Right lobe of liver (tissue), 6 donors: ENCODE measurements around the gene RBPJL. TPM values are rescaled to one million over a fixed set of nuclear protein-coding genes. Genes with fewer than 3 reads are reported as not detected.

Experiments used
- ATAC-seq, 4 donors: fragments of 200-7000 bp; cut with Tn5 transposase; one replicate each; pipeline ENCODE4 v1.9.1; 2020; ENCODE audit warnings: mild to moderate bottlenecking in 4 of 4, moderate library complexity in 4 of 4
- DNase-seq, 3 donors: peaks; one replicate each; pipeline ENCODE4 v3.0.0-alpha.2; 2020
- H3K27ac ChIP-seq, 3 donors: fragments of 200-600 bp; one replicate each; pipeline ENCODE4 v1.8.0; 2022
- H3K27me3 ChIP-seq, 2 donors: fragments of 200-600 bp; one replicate each; pipeline ENCODE4 v1.8.0; 2022
- H3K36me3 ChIP-seq, 4 donors: fragments of 200-600 bp; sonication (generic) in 1 of 4; one replicate each; pipeline versions ENCODE4 v1.5.1 to v1.8.0; 2017 to 2022; ENCODE audit warnings: control low read depth in 1 of 4
- H3K4me1 ChIP-seq, 4 donors: fragments of 200-600 bp; sonication (generic) in 1 of 4; one replicate each; pipeline versions ENCODE4 v1.5.1 to v1.8.0; 2017 to 2022; ENCODE audit warnings: control low read depth in 1 of 4
- H3K4me3 ChIP-seq, 3 donors: fragments of 200-600 bp; one replicate each; pipeline ENCODE4 v1.8.0; 2022
- H3K9me3 ChIP-seq, 4 donors: fragments of 200-600 bp; sonication (generic) in 1 of 4; one replicate each; pipeline versions ENCODE4 v1.5.1 to v1.8.0; 2017 to 2022; ENCODE audit warnings: control low read depth in 1 of 4
- POLR2A ChIP-seq: fragments of 450-650 bp; IDR thresholded peaks from one replicate; pipeline ENCODE4 v1.6.1; 2017; ENCODE audit warnings: antibody characterized with exemption, mild to moderate bottlenecking
- WGBS: methylation state at CpG from one replicate; pipeline ENCODE4 v1.1.6; 2018; ENCODE audit warnings: low coverage, low lambda C conversion rate; ENCODE audit not compliant: insufficient coverage; ENCODE audit errors: missing lambda C conversion rate; 5-methylcytosine and 5-hydroxymethylcytosine counted together
- intact Hi-C, 2 donors: fragments of 100-400 bp; cut with DNase I; formaldehyde crosslinking; loops; one replicate each; pipeline versions ENCODE4 v1.11.2 to v1.14.1; 2022
- total RNA-seq, 6 experiments: library from RNA; depleted of rRNA in 2 of 6; stranded (reverse); fragments of >200 nt in 2 of 6; fragmentation: NEBNext Ultra II Directional in 3 of 6; extraction: Animal tissue kit (Norgen Biotek cat#: 25700) in 3 of 6; gene quantifications; one replicate each; pipeline versions ENCODE4 v1.1.0 to v1.2.4, GENCODE V29; 2016 to 2023
- TF ChIP-seq, protein P1 (sequence below), 4 donors: fragments of 200-600 bp in 3 of 4; fragments of 450-650 bp in 1 of 4; IDR thresholded peaks; one replicate each; pipeline versions ENCODE4 v1.5.1 to v1.8.0; 2016 to 2022; ENCODE audit warnings: antibody characterized with exemption in 4 of 4, mild to moderate bottlenecking in 2 of 4
- donor health status: DM: no; HTN: yes; CAD: no.
- donor health status: DM: no; HTN: no; CAD: no.
- donor health status: DM: no; HTN: no; CAD: no.
- donor health status: DM: no; HTN: yes; CAD: no.
- donor health status: DM: no; HTN: yes; CAD: no.

Gene RBPJL
- total RNA-seq, 6 experiments from 2014 or later, result not detected

DNA sequence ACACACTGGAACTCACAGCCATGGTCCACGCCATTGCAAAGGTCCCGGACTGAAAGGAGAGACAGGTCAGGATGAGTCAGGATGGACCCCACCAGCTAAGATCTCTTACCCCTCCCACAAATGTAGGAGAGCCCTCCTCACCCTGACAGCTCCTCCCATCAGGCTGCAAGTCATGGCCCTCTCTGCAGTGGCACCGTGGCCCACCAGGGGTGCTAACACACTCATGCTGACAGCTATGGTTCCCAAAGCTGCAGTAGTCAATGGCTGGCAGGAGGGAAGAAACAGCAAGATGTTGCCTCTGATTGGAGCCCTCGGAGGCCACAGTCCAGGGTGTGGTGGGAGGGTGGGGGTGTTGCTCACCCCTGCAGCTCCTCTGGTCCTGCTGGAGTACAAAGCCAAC is 5.7 kb upstream of the RBPJL start:
- no peaks in the 10 kb centered on the region for H3K9me3 ChIP-seq
- intact Hi-C loops, result no loop called here
- peak in 2 of 4 donors; percentile 26 to 33 for ATAC-seq
- no peak overlapping the region for H3K4me3 ChIP-seq
- WGBS, result 30% methylated on average over 3 of the region's 4 CpGs
- H3K4me1 ChIP-seq, result no peaks in the 10 kb centered on the region
- no peak for DNase-seq
- H3K27me3 ChIP-seq, result peaks cover 0 to 7% of the 10 kb centered on the region in 2 donors
- TF ChIP-seq, protein P1, sequence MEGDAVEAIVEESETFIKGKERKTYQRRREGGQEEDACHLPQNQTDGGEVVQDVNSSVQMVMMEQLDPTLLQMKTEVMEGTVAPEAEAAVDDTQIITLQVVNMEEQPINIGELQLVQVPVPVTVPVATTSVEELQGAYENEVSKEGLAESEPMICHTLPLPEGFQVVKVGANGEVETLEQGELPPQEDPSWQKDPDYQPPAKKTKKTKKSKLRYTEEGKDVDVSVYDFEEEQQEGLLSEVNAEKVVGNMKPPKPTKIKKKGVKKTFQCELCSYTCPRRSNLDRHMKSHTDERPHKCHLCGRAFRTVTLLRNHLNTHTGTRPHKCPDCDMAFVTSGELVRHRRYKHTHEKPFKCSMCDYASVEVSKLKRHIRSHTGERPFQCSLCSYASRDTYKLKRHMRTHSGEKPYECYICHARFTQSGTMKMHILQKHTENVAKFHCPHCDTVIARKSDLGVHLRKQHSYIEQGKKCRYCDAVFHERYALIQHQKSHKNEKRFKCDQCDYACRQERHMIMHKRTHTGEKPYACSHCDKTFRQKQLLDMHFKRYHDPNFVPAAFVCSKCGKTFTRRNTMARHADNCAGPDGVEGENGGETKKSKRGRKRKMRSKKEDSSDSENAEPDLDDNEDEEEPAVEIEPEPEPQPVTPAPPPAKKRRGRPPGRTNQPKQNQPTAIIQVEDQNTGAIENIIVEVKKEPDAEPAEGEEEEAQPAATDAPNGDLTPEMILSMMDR (IDR thresholded peaks at IDR 0.05), result no peak
- TF ChIP-seq POLR2A, result no peak
- no peaks in the 10 kb centered on the region for H3K36me3 ChIP-seq
- no peak overlapping the region for H3K27ac ChIP-seq

DNA sequence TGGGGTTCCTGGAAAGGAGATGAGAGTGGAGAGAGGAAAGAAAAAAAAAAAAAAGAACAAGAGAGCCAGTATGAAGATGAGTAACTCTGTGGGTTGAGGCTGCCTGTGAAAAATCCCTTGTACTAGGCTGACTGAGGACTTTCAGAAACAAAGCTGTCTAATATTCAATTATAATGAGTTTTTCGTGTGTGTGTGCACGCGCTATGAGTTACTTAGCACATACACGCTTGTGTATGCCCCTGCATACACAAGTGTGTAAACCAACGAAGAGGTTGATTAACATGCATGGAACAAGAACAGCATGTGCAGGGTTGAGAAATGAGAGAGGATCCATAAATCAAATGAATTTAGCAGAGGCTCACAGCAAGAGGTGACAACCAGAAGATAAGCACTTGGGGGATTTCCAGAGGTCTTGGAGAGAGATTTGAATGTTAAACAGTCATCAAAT is 4.8 kb upstream of the RBPJL start:
- no peak overlapping the region for H3K27ac ChIP-seq
- H3K4me1 ChIP-seq, result no peaks in the 10 kb centered on the region
- DNase-seq (no peak), ATAC-seq (no peak)
- TF ChIP-seq POLR2A, result no peak
- TF ChIP-seq, protein P1 (IDR thresholded peaks at IDR 0.05), result no peak
- peaks cover 0 to 15% of the 10 kb centered on the region in 2 donors for H3K27me3 ChIP-seq
- no peak overlapping the region for H3K4me3 ChIP-seq
- no peaks in the 10 kb centered on the region for H3K36me3 ChIP-seq
- H3K9me3 ChIP-seq, result no peaks in the 10 kb centered on the region
- 75% methylated on average over 5 of the region's 5 CpGs for WGBS
- intact Hi-C loops, result no loop called here

DNA sequence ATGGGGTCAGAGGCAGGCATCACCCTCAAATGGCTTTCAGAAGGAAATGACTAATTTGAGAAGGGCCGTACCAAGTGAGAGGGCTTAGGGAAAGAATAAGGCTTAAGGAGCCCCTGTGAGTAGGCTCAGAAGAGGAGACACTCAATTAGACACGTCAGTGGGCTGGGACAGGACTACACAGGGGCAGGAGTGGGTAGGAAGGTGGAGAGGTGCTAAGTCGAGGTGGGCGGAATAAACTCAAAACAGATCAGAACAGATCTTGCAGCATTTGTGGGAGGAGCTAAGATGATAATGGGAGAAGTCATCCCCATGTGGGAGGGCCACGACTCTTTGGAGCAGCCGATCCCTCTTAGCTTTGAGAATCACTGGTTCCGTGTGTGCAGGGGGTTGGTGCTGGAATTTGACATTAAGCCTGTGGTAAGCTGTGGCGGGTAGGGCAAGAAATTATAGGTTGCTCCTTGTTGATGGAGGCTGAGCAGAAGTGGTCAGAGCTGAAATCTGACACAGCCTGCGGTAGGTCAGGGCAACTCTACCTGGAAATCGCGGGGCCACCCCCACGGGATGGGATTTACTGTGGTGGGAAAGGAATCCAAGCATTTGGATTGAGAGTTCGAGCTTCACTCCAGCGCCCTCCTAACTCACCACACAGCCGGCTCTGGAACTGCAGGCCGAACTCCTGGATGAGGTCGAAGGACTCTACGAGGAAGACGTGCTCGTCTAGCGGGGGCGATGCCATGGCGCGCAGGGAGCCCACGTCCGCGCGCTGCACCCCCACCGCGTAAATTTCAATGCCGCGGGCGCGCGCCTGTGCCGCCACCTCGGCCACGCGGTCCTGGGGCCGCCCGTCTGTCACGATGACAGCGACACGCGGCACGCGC is 2.8 kb upstream of the RBPJL start:
- H3K4me3 ChIP-seq, result no peak overlapping the region
- DNase-seq (no peak), ATAC-seq (no peak)
- H3K9me3 ChIP-seq, result no peaks in the 10 kb centered on the region
- TF ChIP-seq, protein P1 (IDR thresholded peaks at IDR 0.05), result no peak
- TF ChIP-seq POLR2A, result no peak
- intact Hi-C loops, result no loop called here
- no peaks in the 10 kb centered on the region for H3K36me3 ChIP-seq
- WGBS, result 60% methylated on average over 8 of the region's 47 CpGs
- H3K27ac ChIP-seq, result no peak overlapping the region
- H3K4me1 ChIP-seq, result no peaks in the 10 kb centered on the region
- peaks cover 0 to 15% of the 10 kb centered on the region in 2 donors for H3K27me3 ChIP-seq

DNA sequence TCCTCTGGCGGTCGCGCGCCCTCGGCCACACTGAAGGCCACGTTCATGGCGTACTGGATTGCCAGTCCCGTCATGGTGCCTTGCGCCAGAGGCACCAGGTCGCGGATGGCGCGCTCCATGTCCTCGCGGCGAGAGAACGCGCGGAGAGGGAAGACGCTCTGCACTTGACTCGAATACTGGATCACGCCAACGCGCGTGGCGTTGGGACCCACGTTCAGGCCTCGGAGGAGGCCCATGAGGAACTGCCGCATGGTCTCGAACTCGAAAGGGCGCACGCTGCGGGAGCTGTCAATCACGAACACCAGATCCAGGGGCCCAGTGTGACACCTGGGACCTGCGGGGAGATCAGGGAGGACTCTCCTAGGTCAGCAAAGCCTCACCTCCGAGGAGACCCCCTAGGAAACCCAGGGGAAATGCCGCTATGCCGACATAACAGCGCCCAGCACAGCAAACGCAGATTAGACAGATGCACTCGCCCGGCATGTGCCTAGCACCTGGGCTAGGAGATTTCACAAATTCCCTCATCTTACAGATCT is 2.1 kb upstream of the RBPJL start:
- no peaks in the 10 kb centered on the region for H3K4me1 ChIP-seq
- H3K36me3 ChIP-seq, result no peaks in the 10 kb centered on the region
- no peak overlapping the region for H3K27ac ChIP-seq
- DNase-seq (no peak), ATAC-seq (no peak)
- H3K9me3 ChIP-seq, result no peaks in the 10 kb centered on the region
- intact Hi-C loops, result no loop called here
- H3K4me3 ChIP-seq, result no peak overlapping the region
- peaks cover 0 to 15% of the 10 kb centered on the region in 2 donors for H3K27me3 ChIP-seq
- WGBS, result 61% methylated on average over 25 of the region's 43 CpGs
- TF ChIP-seq, protein P1 (IDR thresholded peaks at IDR 0.05), result no peak
- no peak for TF ChIP-seq POLR2A
